H9 (cell line): Measurements from ENCODE around the gene MAP1B. TPM values are rescaled to one million over a fixed set of nuclear protein-coding genes. Genes with fewer than 3 reads are reported as not detected.

Experiments used
- DNase-seq: peaks from one replicate; pipeline ENCODE4 v3.0.0-alpha.2; 2017
- H2AFZ ChIP-seq: one replicate; pipeline ENCODE4 v1.6.1; 2013; ENCODE audit warnings: mild to moderate bottlenecking, low read length, control low read depth, moderate library complexity
- H2AK5ac ChIP-seq: 2 replicates; pipeline ENCODE4 v1.6.1; 2013; ENCODE audit warnings: low read length, control low read depth, mixed read lengths; ENCODE audit not compliant: insufficient read length
- H2BK120ac ChIP-seq: one replicate; pipeline ENCODE4 v1.6.1; 2013; ENCODE audit warnings: low read depth, mild to moderate bottlenecking, low read length, control low read depth, inconsistent platforms; ENCODE audit not compliant: poor library complexity, severe bottlenecking
- H2BK12ac ChIP-seq: 2 replicates; pipeline ENCODE4 v1.6.1; 2013; ENCODE audit warnings: low read length, control low read depth, mixed read lengths, low read depth; ENCODE audit not compliant: insufficient read length
- H2BK15ac ChIP-seq: 2 replicates; pipeline ENCODE4 v1.6.1; 2013; ENCODE audit warnings: low read depth, low read length, control low read depth
- H2BK20ac ChIP-seq: one replicate; pipeline ENCODE4 v1.6.1; 2013; ENCODE audit warnings: low read depth, mild to moderate bottlenecking, low read length, control low read depth, inconsistent platforms; ENCODE audit not compliant: poor library complexity, severe bottlenecking
- H2BK5ac ChIP-seq: 2 replicates; pipeline ENCODE4 v1.6.1; 2013; ENCODE audit warnings: low read length, control low read depth, mixed read lengths; ENCODE audit not compliant: insufficient read length
- H3K14ac ChIP-seq: 2 replicates; pipeline ENCODE4 v1.6.1; 2013; ENCODE audit warnings: low read length, control low read depth; ENCODE audit not compliant: insufficient read depth
- H3K18ac ChIP-seq: 2 replicates; pipeline ENCODE4 v1.6.1; 2013; ENCODE audit warnings: low read depth, mild to moderate bottlenecking, mixed read lengths, low read length, control low read depth; ENCODE audit not compliant: insufficient read length
- H3K23ac ChIP-seq: 2 replicates; pipeline ENCODE4 v1.6.1; 2013; ENCODE audit warnings: low read length, control low read depth, mixed read lengths, low read depth; ENCODE audit not compliant: insufficient read length
- H3K23me2 ChIP-seq: 2 replicates; pipeline ENCODE4 v1.6.1; 2013; ENCODE audit warnings: low read depth, mild to moderate bottlenecking, mixed read lengths, low read length, control low read depth; ENCODE audit not compliant: insufficient read length, poor library complexity, severe bottlenecking
- H3K27ac ChIP-seq: 2 replicates; pipeline ENCODE4 v1.5.1; 2013; ENCODE audit warnings: low read length, control low read depth, mixed read lengths, low read depth; ENCODE audit not compliant: insufficient read length
- H3K27me3 ChIP-seq: 2 replicates; pipeline ENCODE4 v1.6.1; 2013; ENCODE audit warnings: low read length, control low read depth, inconsistent platforms; ENCODE audit not compliant: insufficient read depth
- H3K4ac ChIP-seq: 2 replicates; pipeline ENCODE4 v1.6.1; 2013; ENCODE audit warnings: low read depth, mild to moderate bottlenecking, control low read depth, inconsistent platforms, low read length, moderate library complexity
- H3K4me1 ChIP-seq: 2 replicates; pipeline ENCODE4 v1.6.1; 2013; ENCODE audit warnings: low read length, control low read depth, inconsistent platforms; ENCODE audit not compliant: insufficient read depth
- H3K4me2 ChIP-seq: 2 replicates; pipeline ENCODE4 v1.6.1; 2013; ENCODE audit warnings: low read length, control low read depth, mixed read lengths; ENCODE audit not compliant: insufficient read length, insufficient read depth
- H3K56ac ChIP-seq: 2 replicates; pipeline ENCODE4 v1.6.1; 2013; ENCODE audit warnings: low read depth, mild to moderate bottlenecking, mixed read lengths, low read length, control low read depth; ENCODE audit not compliant: insufficient read length
- H3K79me1 ChIP-seq: 2 replicates; pipeline ENCODE4 v1.6.1; 2013; ENCODE audit warnings: low read depth, mild to moderate bottlenecking, moderate library complexity, low read length, control low read depth, inconsistent platforms; ENCODE audit not compliant: insufficient read depth, poor library complexity, severe bottlenecking
- H3K79me2 ChIP-seq: 2 replicates; pipeline ENCODE4 v1.6.1; 2013; ENCODE audit warnings: low read length, control low read depth, inconsistent platforms; ENCODE audit not compliant: insufficient read depth
- H3K9ac ChIP-seq: 2 replicates; pipeline ENCODE4 v1.6.1; 2013; ENCODE audit warnings: low read length, control low read depth, mixed read lengths; ENCODE audit not compliant: insufficient read length; ENCODE audit errors: extremely low read depth
- H3K9me3 ChIP-seq: one replicate; pipeline ENCODE4 v1.6.1; 2013; ENCODE audit warnings: low read depth, low read length, inconsistent platforms; ENCODE audit not compliant: control insufficient read depth
- H3T11ph ChIP-seq: one replicate; pipeline ENCODE4 v1.6.1; 2013; ENCODE audit warnings: mild to moderate bottlenecking, low read length, control low read depth, inconsistent platforms
- H4K20me1 ChIP-seq: one replicate; pipeline ENCODE4 v1.6.1; 2013; ENCODE audit not compliant: control insufficient read depth, insufficient read length, insufficient read depth
- H4K5ac ChIP-seq: 2 replicates; pipeline ENCODE4 v1.6.1; 2013; ENCODE audit warnings: low read depth, mild to moderate bottlenecking, mixed read lengths, low read length, control low read depth; ENCODE audit not compliant: insufficient read length
- H4K8ac ChIP-seq: replicated peaks from 2 replicates; pipeline ENCODE4 v1.6.1; 2013; ENCODE audit warnings: low read length, control low read depth, mixed read lengths, low read depth; ENCODE audit not compliant: insufficient read length
- H4K91ac ChIP-seq: 2 replicates; pipeline ENCODE4 v1.6.1; 2013; ENCODE audit warnings: low read depth, mild to moderate bottlenecking, moderate library complexity, mixed read lengths, low read length, control low read depth; ENCODE audit not compliant: insufficient read length
- H3K27ac Mint-ChIP-seq, 3 experiments: 2 replicates in 2 of 3; 3 replicates in 1 of 3; pipeline ENCODE4 v1.8.0; 2020 to 2021; ENCODE audit warnings: mixed read lengths in 3 of 3, mild to moderate bottlenecking in 1 of 3, moderate library complexity in 1 of 3
- H3K27me3 Mint-ChIP-seq: 2 replicates; pipeline ENCODE4 v1.8.0; 2021; ENCODE audit warnings: low read depth, mild to moderate bottlenecking, moderate library complexity, mixed read lengths
- H3K36me3 Mint-ChIP-seq, 3 experiments: 2 replicates in 2 of 3; 3 replicates in 1 of 3; pipeline ENCODE4 v1.8.0; 2020 to 2021; ENCODE audit warnings: low read depth in 3 of 3, mixed read lengths in 3 of 3; ENCODE audit not compliant: insufficient read depth in 1 of 3
- H3K4me1 Mint-ChIP-seq, 2 experiments: 2 replicates each; pipeline ENCODE4 v1.8.0; 2020; ENCODE audit warnings: mixed read lengths in 2 of 2
- H3K4me3 Mint-ChIP-seq, 2 experiments: 2 replicates in 1 of 2; 3 replicates in 1 of 2; pipeline ENCODE4 v1.8.0; 2020 to 2021; ENCODE audit warnings: mild to moderate bottlenecking in 2 of 2, mixed read lengths in 2 of 2, moderate library complexity in 1 of 2
- H3K9me3 Mint-ChIP-seq, 2 experiments: 2 replicates in 1 of 2; 3 replicates in 1 of 2; pipeline ENCODE4 v1.8.0; 2020; ENCODE audit warnings: mild to moderate bottlenecking in 2 of 2, mixed read lengths in 2 of 2, moderate library complexity in 1 of 2
- CTCF ChIP-seq: fragments of 200-600 bp; sonication (generic); conservative IDR thresholded peaks from 3 replicates; pipeline ENCODE4 v1.8.0; 2021; ENCODE audit warnings: antibody characterized with exemption, mild to moderate bottlenecking
- WGBS: extraction: QIAGEN DNeasy Blood & Tissue Kit; methylation state at CpG from one replicate; pipeline ENCODE4 v1.1.7; 2013; ENCODE audit warnings: missing lambda C conversion rate, low lambda C conversion rate, mixed read lengths; ENCODE audit not compliant: insufficient read length; ENCODE audit errors: extremely low coverage; 5-methylcytosine and 5-hydroxymethylcytosine counted together
- total RNA-seq: library from RNA; stranded (reverse); gene quantifications from 2 replicates; pipeline ENCODE4 v1.2.1, GENCODE V29; 2021

Gene MAP1B
- total RNA-seq, 1 experiment from 2014 or later: 67.5 TPM

GRCh38 chr5:72221541-72221940, 114.3 kb downstream of the MAP1B start:
- H2BK12ac ChIP-seq: no peak overlapping the region
- H4K8ac ChIP-seq: no peak overlapping the region
- Mint-ChIP-seq H3K27me3 (no peaks in the 10 kb centered on the region), H3K4me3 (no peak overlapping the region), H3K9me3 (no peaks in the 10 kb centered on the region), H3K27ac (peak overlapping the region in 1 of 3 experiments; percentile 42; a peak in 1 of 7 replicates), H3K4me1 (peaks cover 0 to 1% of the 10 kb centered on the region in 2 experiments; a peak in 1 of 4 replicates), H3K36me3 (peaks cover 49 to 83% (median 77%) of the 10 kb centered on the region in 3 experiments)
- no peak overlapping the region for H3K23ac ChIP-seq
- H2BK20ac ChIP-seq: no peak overlapping the region
- H4K20me1 ChIP-seq: no peaks in the 10 kb centered on the region
- no peak overlapping the region for H3T11ph ChIP-seq
- H2BK120ac ChIP-seq: no peak overlapping the region
- no peak overlapping the region for H3K18ac ChIP-seq
- H2BK15ac ChIP-seq: no peak overlapping the region
- H3K4me1 ChIP-seq: no peaks in the 10 kb centered on the region
- no peak overlapping the region for H4K91ac ChIP-seq
- no peak overlapping the region for H3K4me2 ChIP-seq
- no peak overlapping the region for H3K4ac ChIP-seq
- WGBS: no CpG with 5 or more reads among the region's 4 CpGs
- no peak overlapping the region for H3K9ac ChIP-seq
- H3K79me2 ChIP-seq: no peaks in the 10 kb centered on the region
- H3K79me1 ChIP-seq: no peaks in the 10 kb centered on the region
- no peaks in the 10 kb centered on the region for H3K27me3 ChIP-seq
- H3K14ac ChIP-seq: no peak overlapping the region
- no peaks in the 10 kb centered on the region for H3K23me2 ChIP-seq
- TF ChIP-seq CTCF: no peak
- no peak overlapping the region for H2AFZ ChIP-seq
- no peak overlapping the region for H2BK5ac ChIP-seq
- H3K27ac ChIP-seq: no peak overlapping the region
- H2AK5ac ChIP-seq: no peak overlapping the region
- H3K9me3 ChIP-seq: no peaks in the 10 kb centered on the region
- DNase-seq: no peak
- H3K56ac ChIP-seq: no peak overlapping the region
- no peak overlapping the region for H4K5ac ChIP-seq
